ENCODE data around the gene C2orf68. TPM values are rescaled to one million over a fixed set of nuclear protein-coding genes. Genes with fewer than 3 reads are reported as not detected.

C2orf68 gene
- total RNA-seq, 1 experiment from 2014 or later = 69.6 TPM

DNA sequence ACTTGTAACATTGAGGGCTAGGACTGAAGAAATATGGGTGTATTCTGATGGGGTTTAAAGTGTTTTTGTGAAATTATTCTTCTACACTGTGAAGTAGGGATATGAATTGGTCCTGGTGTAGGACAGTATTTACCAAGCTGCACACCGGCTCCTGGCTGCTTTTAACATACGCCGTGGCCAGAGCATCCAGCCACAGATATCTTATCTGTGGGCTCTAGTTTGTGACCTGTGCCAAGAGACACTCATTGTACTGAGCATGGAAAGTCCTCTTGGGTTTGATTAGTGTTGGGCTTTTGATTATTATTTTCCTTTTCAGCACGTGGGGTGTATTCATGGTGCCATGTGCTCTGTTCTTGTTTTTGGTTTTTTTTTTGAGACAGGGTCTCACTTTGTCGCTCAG, 12.1 kb upstream of the C2orf68 start:
- no peak overlapping the region for H3K4me3 Mint-ChIP-seq
- no peak for DNase-seq (ENCODE audit: low spot score)
- H3K4me1 Mint-ChIP-seq = no peaks in the 10 kb centered on the region
- no peak overlapping the region; the same call in 1 of the 2 replicates for H3K27ac Mint-ChIP-seq
- no peaks in the 10 kb centered on the region for H3K27me3 Mint-ChIP-seq (ENCODE audit: low read depth)
- CTCF ChIA-PET = interaction anchor here (1.4 kb wide), 1 partner anchor 13 kb away, joined by 7 read pairs; no protein-coding TSS in a partner anchor
- H3K9me3 Mint-ChIP-seq = no peaks in the 10 kb centered on the region
- POLR2A ChIA-PET = no interaction called here
- peaks cover 71% of the 10 kb centered on the region for H3K36me3 Mint-ChIP-seq
- ATAC-seq = no peak
- no peak for TF ChIP-seq TEAD4 (CRISPR knock-in tag; IDR thresholded peaks at IDR 0.05)
- no peak for TF ChIP-seq FOXK1 (CRISPR knock-in tag; IDR thresholded peaks at IDR 0.05)
- TF ChIP-seq CREM (CRISPR knock-in tag; IDR thresholded peaks at IDR 0.05) = no peak
- TF ChIP-seq MYBL2 (CRISPR knock-in tag; IDR thresholded peaks at IDR 0.05) = no peak
- TF ChIP-seq, protein P1, sequence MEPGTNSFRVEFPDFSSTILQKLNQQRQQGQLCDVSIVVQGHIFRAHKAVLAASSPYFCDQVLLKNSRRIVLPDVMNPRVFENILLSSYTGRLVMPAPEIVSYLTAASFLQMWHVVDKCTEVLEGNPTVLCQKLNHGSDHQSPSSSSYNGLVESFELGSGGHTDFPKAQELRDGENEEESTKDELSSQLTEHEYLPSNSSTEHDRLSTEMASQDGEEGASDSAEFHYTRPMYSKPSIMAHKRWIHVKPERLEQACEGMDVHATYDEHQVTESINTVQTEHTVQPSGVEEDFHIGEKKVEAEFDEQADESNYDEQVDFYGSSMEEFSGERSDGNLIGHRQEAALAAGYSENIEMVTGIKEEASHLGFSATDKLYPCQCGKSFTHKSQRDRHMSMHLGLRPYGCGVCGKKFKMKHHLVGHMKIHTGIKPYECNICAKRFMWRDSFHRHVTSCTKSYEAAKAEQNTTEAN (CRISPR knock-in tag; IDR thresholded peaks at IDR 0.05) = no peak
- TF ChIP-seq ZNF263 (CRISPR knock-in tag; IDR thresholded peaks at IDR 0.05; ENCODE audit: low read depth) = no peak
- TF ChIP-seq SMAD4 (CRISPR knock-in tag; IDR thresholded peaks at IDR 0.05) = no peak
- TF ChIP-seq MLX (CRISPR knock-in tag; IDR thresholded peaks at IDR 0.05) = no peak
- no peak for TF ChIP-seq NR2C2 (CRISPR knock-in tag; IDR thresholded peaks at IDR 0.05)
- TF ChIP-seq, protein P2, sequence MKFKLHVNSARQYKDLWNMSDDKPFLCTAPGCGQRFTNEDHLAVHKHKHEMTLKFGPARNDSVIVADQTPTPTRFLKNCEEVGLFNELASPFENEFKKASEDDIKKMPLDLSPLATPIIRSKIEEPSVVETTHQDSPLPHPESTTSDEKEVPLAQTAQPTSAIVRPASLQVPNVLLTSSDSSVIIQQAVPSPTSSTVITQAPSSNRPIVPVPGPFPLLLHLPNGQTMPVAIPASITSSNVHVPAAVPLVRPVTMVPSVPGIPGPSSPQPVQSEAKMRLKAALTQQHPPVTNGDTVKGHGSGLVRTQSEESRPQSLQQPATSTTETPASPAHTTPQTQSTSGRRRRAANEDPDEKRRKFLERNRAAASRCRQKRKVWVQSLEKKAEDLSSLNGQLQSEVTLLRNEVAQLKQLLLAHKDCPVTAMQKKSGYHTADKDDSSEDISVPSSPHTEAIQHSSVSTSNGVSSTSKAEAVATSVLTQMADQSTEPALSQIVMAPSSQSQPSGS (CRISPR knock-in tag; IDR thresholded peaks at IDR 0.05; ENCODE audit: borderline replicate concordance, low read depth) = no peak
- no peak for TF ChIP-seq USF1 (CRISPR knock-in tag; IDR thresholded peaks at IDR 0.05)
- TF ChIP-seq NR3C1 (CRISPR knock-in tag; conservative IDR thresholded peaks at IDR 0.05; ENCODE audit: low read depth) = no peak
- TF ChIP-seq MXD4 (CRISPR knock-in tag; IDR thresholded peaks at IDR 0.05; ENCODE audit: borderline replicate concordance) = no peak
- TF ChIP-seq CBFB (CRISPR knock-in tag; IDR thresholded peaks at IDR 0.05; ENCODE audit: low read depth) = no peak
- no peak for TF ChIP-seq CREB1 (CRISPR knock-in tag; IDR thresholded peaks at IDR 0.05)
- no peak for TF ChIP-seq HMGXB4 (CRISPR knock-in tag; IDR thresholded peaks at IDR 0.05)
- TF ChIP-seq KAT7 (CRISPR knock-in tag; IDR thresholded peaks at IDR 0.05; ENCODE audit: borderline replicate concordance) = no peak

DNA sequence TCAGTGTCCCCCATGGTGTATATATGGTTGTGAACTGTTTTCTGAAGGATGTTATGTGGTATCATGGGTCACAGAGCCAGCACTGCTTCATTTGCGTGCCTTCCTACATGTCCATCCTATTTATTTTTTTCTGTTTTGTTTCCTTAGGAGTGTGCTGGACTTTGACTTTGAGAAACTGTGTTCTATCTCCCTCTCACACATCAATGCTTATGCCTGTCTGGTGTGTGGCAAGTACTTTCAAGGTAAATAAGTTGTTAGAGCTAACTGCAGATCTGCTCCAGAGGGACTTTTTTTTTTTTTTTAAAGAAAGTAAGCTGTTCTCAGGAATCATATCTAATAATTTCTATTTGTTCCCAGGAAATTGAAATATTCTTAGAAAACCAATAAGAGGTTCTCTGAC, 9.5 kb upstream of the C2orf68 start:
- POLR2A ChIA-PET = no interaction called here
- Mint-ChIP-seq H3K27ac (no peak overlapping the region), H3K36me3 (peaks cover 51% of the 10 kb centered on the region), H3K27me3 (ENCODE audit: low read depth) (no peaks in the 10 kb centered on the region), H3K4me3 (no peak overlapping the region), H3K4me1 (peaks cover 6% of the 10 kb centered on the region), H3K9me3 (no peaks in the 10 kb centered on the region)
- CTCF ChIA-PET = interaction anchor here (2.1 kb wide), 1 partner anchor 16 kb away, joined by 10 read pairs; no protein-coding TSS in a partner anchor
- ATAC-seq = no peak
- DNase-seq (ENCODE audit: low spot score) = no peak
- TF ChIP-seq ZBTB21 (CRISPR knock-in tag; IDR thresholded peaks at IDR 0.05; ENCODE audit: borderline replicate concordance) (no peak), JAZF1 (CRISPR knock-in tag; IDR thresholded peaks at IDR 0.05) (no peak), ZNF263 (CRISPR knock-in tag; IDR thresholded peaks at IDR 0.05; ENCODE audit: low read depth) (no peak), ZNF512 (CRISPR knock-in tag; IDR thresholded peaks at IDR 0.05; ENCODE audit: borderline replicate concordance) (no peak), USF1 (CRISPR knock-in tag; IDR thresholded peaks at IDR 0.05) (no peak)
- TF ChIP-seq, protein P3, sequence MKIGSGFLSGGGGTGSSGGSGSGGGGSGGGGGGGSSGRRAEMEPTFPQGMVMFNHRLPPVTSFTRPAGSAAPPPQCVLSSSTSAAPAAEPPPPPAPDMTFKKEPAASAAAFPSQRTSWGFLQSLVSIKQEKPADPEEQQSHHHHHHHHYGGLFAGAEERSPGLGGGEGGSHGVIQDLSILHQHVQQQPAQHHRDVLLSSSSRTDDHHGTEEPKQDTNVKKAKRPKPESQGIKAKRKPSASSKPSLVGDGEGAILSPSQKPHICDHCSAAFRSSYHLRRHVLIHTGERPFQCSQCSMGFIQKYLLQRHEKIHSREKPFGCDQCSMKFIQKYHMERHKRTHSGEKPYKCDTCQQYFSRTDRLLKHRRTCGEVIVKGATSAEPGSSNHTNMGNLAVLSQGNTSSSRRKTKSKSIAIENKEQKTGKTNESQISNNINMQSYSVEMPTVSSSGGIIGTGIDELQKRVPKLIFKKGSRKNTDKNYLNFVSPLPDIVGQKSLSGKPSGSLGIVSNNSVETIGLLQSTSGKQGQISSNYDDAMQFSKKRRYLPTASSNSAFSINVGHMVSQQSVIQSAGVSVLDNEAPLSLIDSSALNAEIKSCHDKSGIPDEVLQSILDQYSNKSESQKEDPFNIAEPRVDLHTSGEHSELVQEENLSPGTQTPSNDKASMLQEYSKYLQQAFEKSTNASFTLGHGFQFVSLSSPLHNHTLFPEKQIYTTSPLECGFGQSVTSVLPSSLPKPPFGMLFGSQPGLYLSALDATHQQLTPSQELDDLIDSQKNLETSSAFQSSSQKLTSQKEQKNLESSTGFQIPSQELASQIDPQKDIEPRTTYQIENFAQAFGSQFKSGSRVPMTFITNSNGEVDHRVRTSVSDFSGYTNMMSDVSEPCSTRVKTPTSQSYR (CRISPR knock-in tag; IDR thresholded peaks at IDR 0.05) = no peak
- TF ChIP-seq, protein P4, sequence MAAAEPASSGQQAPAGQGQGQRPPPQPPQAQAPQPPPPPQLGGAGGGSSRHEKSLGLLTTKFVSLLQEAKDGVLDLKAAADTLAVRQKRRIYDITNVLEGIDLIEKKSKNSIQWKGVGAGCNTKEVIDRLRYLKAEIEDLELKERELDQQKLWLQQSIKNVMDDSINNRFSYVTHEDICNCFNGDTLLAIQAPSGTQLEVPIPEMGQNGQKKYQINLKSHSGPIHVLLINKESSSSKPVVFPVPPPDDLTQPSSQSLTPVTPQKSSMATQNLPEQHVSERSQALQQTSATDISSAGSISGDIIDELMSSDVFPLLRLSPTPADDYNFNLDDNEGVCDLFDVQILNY (CRISPR knock-in tag; IDR thresholded peaks at IDR 0.05) = no peak

Measured in WTC11 (cell line).